GM19372 (cell line): Measurements from ENCODE around the gene FICD.
"Not testable (repeated sequence)": the region's sequence is repeated elsewhere in the genome, so short reads cannot be mapped to it uniquely, and the experiment has no call there.

Source experiments
- ATAC-seq: cut with Tn5 transposase; IDR thresholded peaks from one replicate; pipeline ENCODE4 v1.9.1; 2021; ENCODE audit warnings: mild to moderate bottlenecking, low read depth, moderate library complexity; ENCODE audit not compliant: unreplicated experiment

Gene FICD

GRCh38 chr12:108514973-108515814, at the start of gene FICD:
TSS of gene FICD (plus strand) at chr12:108515277. CDS start at chr12:108516973, 1,696 bp downstream.
- ATAC-seq: peak; percentile 91

GRCh38 chr12:108465417-108465816, 49.7 kb upstream of the FICD start:
- ATAC-seq: no peak

- no peak for ATAC-seq
These were observed 46.7 kb upstream of the FICD start for GRCh38 chr12:108468196-108468968.

GRCh38 chr12:108473400-108474055, 41.5 kb upstream of the FICD start:
- ATAC-seq: no peak

GRCh38 chr12:108475396-108475795, 39.7 kb upstream of the FICD start:
- ATAC-seq: no peak

- ATAC-seq: no peak
These were observed 37.8 kb upstream of the FICD start for GRCh38 chr12:108477055-108477880.

- ATAC-seq: no peak
These were observed 37.2 kb upstream of the FICD start for GRCh38 chr12:108477881-108478259.

- no peak for ATAC-seq
These were observed 36.4 kb upstream of the FICD start for GRCh38 chr12:108478611-108479206.

GRCh38 chr12:108479364-108480070, 35.6 kb upstream of the FICD start:
- ATAC-seq: no peak

GRCh38 chr12:108482717-108483212, 32.3 kb upstream of the FICD start:
- ATAC-seq: no peak

GRCh38 chr12:108483213-108484059, 31.6 kb upstream of the FICD start:
- ATAC-seq: no peak

- ATAC-seq: no peak
These were observed 30.6 kb upstream of the FICD start for GRCh38 chr12:108484431-108484830.

- no peak for ATAC-seq
These were observed 30.2 kb upstream of the FICD start for GRCh38 chr12:108484845-108485244.

GRCh38 chr12:108485371-108485770, 29.7 kb upstream of the FICD start:
- ATAC-seq: not testable (repeated sequence)

- not testable (repeated sequence) for ATAC-seq
These were observed 28.0 kb upstream of the FICD start for GRCh38 chr12:108487029-108487428.

GRCh38 chr12:108491256-108491655, 23.8 kb upstream of the FICD start:
- ATAC-seq: no peak

- ATAC-seq: no peak
These were observed 20.0 kb upstream of the FICD start for GRCh38 chr12:108495054-108495453.
